HG03064 (cell line): ENCODE data around the gene CALR3.

ENCODE experiments used
- ATAC-seq: cut with Tn5 transposase; IDR thresholded peaks from one replicate; pipeline ENCODE4 v1.9.1; 2021; ENCODE audit warnings: low read depth; ENCODE audit not compliant: unreplicated experiment

Gene CALR3

GRCh38 chr19:16436780-16437332 lies 59.1 kb downstream of the CALR3 start:
- ATAC-seq, result no peak

- no peak for ATAC-seq
Observed at GRCh38 chr19:16435999-16436650, 59.8 kb downstream of the CALR3 start.

- no peak for ATAC-seq
Observed at GRCh38 chr19:16435238-16435917, 60.6 kb downstream of the CALR3 start.

- no peak for ATAC-seq
Observed at GRCh38 chr19:16433986-16434385, 62.0 kb downstream of the CALR3 start.

- no peak for ATAC-seq
Observed at GRCh38 chr19:16429759-16430091, 66.2 kb downstream of the CALR3 start.

- ATAC-seq, result no peak
Observed at GRCh38 chr19:16429066-16429758, 66.8 kb downstream of the CALR3 start.
